Panc1 (cell line): ENCODE data around the gene MRPL2. TPM values are rescaled to one million over a fixed set of nuclear protein-coding genes. Genes with fewer than 3 reads are reported as not detected.

ENCODE experiments used
- ATAC-seq: fragments of 200-7000 bp; cut with Tn5 transposase; 2 replicates; pipeline ENCODE4 v1.9.1; 2020; ENCODE audit warnings: mild to moderate bottlenecking, moderate library complexity
- BruUV-seq: library from RNA; stranded (reverse); fragments of 400-500 nt; replicated peaks from 2 replicates; lab custom pipeline; 2021; lab: Mats Ljungman, UMichigan
- CTCF ChIA-PET: fragments of 300-600 bp; sonication (Branson Sonifier 250); formaldehyde crosslinking; loops from one replicate; lab custom pipeline; 2022; ENCODE audit warnings: antibody characterized with exemption; lab: Charles Lee
- POLR2A ChIA-PET: fragments of 300-600 bp; sonication (Branson Sonifier 250); formaldehyde crosslinking; loops from one replicate; lab custom pipeline; 2022; ENCODE audit warnings: antibody characterized with exemption; lab: Charles Lee
- DNase-seq: peaks from one replicate; pipeline ENCODE4 v3.0.0-alpha.2; 2010; ENCODE audit warnings: low read depth, low spot score
- H3K27ac ChIP-seq: 2 replicates; pipeline ENCODE4 v1.5.1; 2011; ENCODE audit warnings: mild to moderate bottlenecking, low read length, inconsistent platforms
- H3K27me3 ChIP-seq: fragments of 200-500 bp; sonication (Bioruptor generic); 2 replicates; pipeline ENCODE4 v1.6.0; 2014; ENCODE audit warnings: low read length, inconsistent platforms; ENCODE audit not compliant: control insufficient read depth, insufficient read depth
- H3K36me3 ChIP-seq: fragments of 200-500 bp; sonication (Bioruptor generic); 2 replicates; pipeline ENCODE4 v1.5.1; 2014; ENCODE audit warnings: inconsistent platforms, mild to moderate bottlenecking, low read length, moderate library complexity; ENCODE audit not compliant: control insufficient read depth, insufficient read depth
- H3K4me1 ChIP-seq: 2 replicates; pipeline ENCODE4 v1.5.1; 2011; ENCODE audit warnings: inconsistent platforms, mild to moderate bottlenecking, low read length, moderate library complexity; ENCODE audit not compliant: control insufficient read depth, insufficient read depth
- H3K4me3 ChIP-seq, 2 experiments: 2 replicates each; pipeline ENCODE4 v1.5.1; 2011 to 2012; ENCODE audit warnings: low read depth in 2 of 2, low read length in 2 of 2, mild to moderate bottlenecking in 2 of 2, inconsistent platforms in 1 of 2, moderate library complexity in 1 of 2
- H3K9me3 ChIP-seq: fragments of 200-500 bp; sonication (Bioruptor generic); 2 replicates; pipeline ENCODE4 v1.5.1; 2014; ENCODE audit warnings: low read depth, mild to moderate bottlenecking, inconsistent platforms, low read length, moderate library complexity; ENCODE audit not compliant: control insufficient read depth, insufficient read depth
- CTCF ChIP-seq: fragments of 450-650 bp; IDR thresholded peaks from 2 replicates; pipeline ENCODE4 v1.5.1; 2017; ENCODE audit warnings: mild to moderate bottlenecking
- POLR2AphosphoS5 ChIP-seq: IDR thresholded peaks from 2 replicates; pipeline ENCODE4 v1.6.1; 2012; ENCODE audit warnings: mild to moderate bottlenecking, low read depth, low read length, moderate library complexity
- REST ChIP-seq, 2 experiments: IDR thresholded peaks; 2 replicates each; pipeline ENCODE4 v1.6.1; 2011 to 2012; ENCODE audit warnings: low read depth in 2 of 2, control low read depth in 1 of 2, low read length in 1 of 2, mild to moderate bottlenecking in 1 of 2, moderate library complexity in 1 of 2; ENCODE audit not compliant: insufficient read depth in 1 of 2
- SIN3A ChIP-seq: IDR thresholded peaks from 2 replicates; pipeline ENCODE4 v1.6.1; 2012; ENCODE audit warnings: low read depth, mild to moderate bottlenecking, low read length, moderate library complexity, borderline replicate concordance; ENCODE audit not compliant: insufficient read depth
- TCF7L2 ChIP-seq: IDR thresholded peaks from 2 replicates; pipeline ENCODE4 v1.6.1; 2011; ENCODE audit warnings: mild to moderate bottlenecking, low read depth, low read length, inconsistent platforms
- in situ Hi-C: cut with HindIII; loops from 2 replicates; pipeline ENCODE4 v1.10.0; 2016; ENCODE audit warnings: low sequenced_read_pairs, low pct_unique_long_range_greater_than_20kb
- intact Hi-C: fragments of 100-400 bp; cut with micrococcal nuclease; formaldehyde crosslinking; loops from one replicate; pipeline ENCODE4 v1.10.0; 2022; ENCODE audit not compliant: unreplicated experiment
- total RNA-seq: library from RNA; stranded (reverse); gene quantifications from one replicate; pipeline ENCODE4 v1.2.1, GENCODE V29; 2021; ENCODE audit not compliant: unreplicated experiment

MRPL2 gene
- total RNA-seq, 1 experiment from 2014 or later = 65.6 TPM

- ATAC-seq (no peak), DNase-seq (no peak)
- intact Hi-C loops = no loop called here
- ChIA-PET CTCF (no interaction called here), POLR2A (interaction anchor here (0.6 kb wide), 1 partner anchor 40 kb away, joined by 3 read pairs; the partner anchor contains the start of gene PEX6)
- BruUV-seq = no TSS peak
- no peaks in the 10 kb centered on the region for H3K27me3 ChIP-seq
- in situ Hi-C loops = no loop called here
- peaks cover 2% of the 10 kb centered on the region; the same call in 1 of the 2 replicates for H3K36me3 ChIP-seq
- peaks cover 22% of the 10 kb centered on the region for H3K4me1 ChIP-seq
- H3K27ac ChIP-seq = no peak overlapping the region
- H3K4me3 ChIP-seq = no peak overlapping the region
- H3K9me3 ChIP-seq = no peaks in the 10 kb centered on the region
- TF ChIP-seq POLR2AphosphoS5 = no peak
- TF ChIP-seq CTCF = no peak
- TF ChIP-seq REST (IDR thresholded peaks at IDR 0.05; ENCODE audit: insufficient read depth in 1 of 2, low read depth in 2 of 2, low read length in 1 of 2) = no peak
- TF ChIP-seq SIN3A = no peak
- no peak for TF ChIP-seq TCF7L2
These were observed 40.1 kb downstream of the MRPL2 start for GRCh38 chr6:43019152-43019551.

- intact Hi-C loops (no loop called here), in situ Hi-C loops (no loop called here)
- Histone ChIP-seq H3K4me1 (peaks cover 28% of the 10 kb centered on the region), H3K27me3 (no peaks in the 10 kb centered on the region), H3K9me3 (no peaks in the 10 kb centered on the region), H3K4me3 (no peak overlapping the region), H3K27ac (no peak overlapping the region), H3K36me3 (peaks cover 6% of the 10 kb centered on the region)
- DNase-seq (no peak), ATAC-seq (no peak)
- POLR2A ChIA-PET = interaction anchor here (0.5 kb wide), 1 partner anchor 19 kb away, joined by 3 read pairs; no protein-coding TSS in a partner anchor
- no TSS peak for BruUV-seq
- TF ChIP-seq SIN3A (no peak), CTCF (no peak), TCF7L2 (no peak), POLR2AphosphoS5 (no peak), REST (IDR thresholded peaks at IDR 0.05; ENCODE audit: insufficient read depth in 1 of 2, low read depth in 2 of 2, low read length in 1 of 2) (no peak)
- CTCF ChIA-PET = no interaction called here
These were observed 42.3 kb downstream of the MRPL2 start for GRCh38 chr6:43016943-43017334.
